Gastrocnemius medialis (tissue), 4 donors: Measurements from ENCODE around the gene CASP8.

Source experiments
- POLR2A ChIP-seq, 2 donors: fragments of 450-650 bp; IDR thresholded peaks; one replicate each; pipeline ENCODE4 v1.6.1; 2017; ENCODE audit warnings: antibody characterized with exemption in 2 of 2, mild to moderate bottlenecking in 2 of 2, moderate library complexity in 2 of 2
- TF ChIP-seq, protein P1 (sequence below), 5 experiments: fragments of 450-650 bp in 3 of 5; fragments of 200-600 bp in 2 of 5; sonication (generic) in 2 of 5; IDR thresholded peaks in 4 of 5; conservative IDR thresholded peaks in 1 of 5; 1 replicate in 4 of 5; 2 replicates in 1 of 5; pipeline ENCODE4 v1.5.1; 2016 to 2019; ENCODE audit warnings: antibody characterized with exemption in 5 of 5, mild to moderate bottlenecking in 3 of 5, moderate library complexity in 3 of 5

DNA sequence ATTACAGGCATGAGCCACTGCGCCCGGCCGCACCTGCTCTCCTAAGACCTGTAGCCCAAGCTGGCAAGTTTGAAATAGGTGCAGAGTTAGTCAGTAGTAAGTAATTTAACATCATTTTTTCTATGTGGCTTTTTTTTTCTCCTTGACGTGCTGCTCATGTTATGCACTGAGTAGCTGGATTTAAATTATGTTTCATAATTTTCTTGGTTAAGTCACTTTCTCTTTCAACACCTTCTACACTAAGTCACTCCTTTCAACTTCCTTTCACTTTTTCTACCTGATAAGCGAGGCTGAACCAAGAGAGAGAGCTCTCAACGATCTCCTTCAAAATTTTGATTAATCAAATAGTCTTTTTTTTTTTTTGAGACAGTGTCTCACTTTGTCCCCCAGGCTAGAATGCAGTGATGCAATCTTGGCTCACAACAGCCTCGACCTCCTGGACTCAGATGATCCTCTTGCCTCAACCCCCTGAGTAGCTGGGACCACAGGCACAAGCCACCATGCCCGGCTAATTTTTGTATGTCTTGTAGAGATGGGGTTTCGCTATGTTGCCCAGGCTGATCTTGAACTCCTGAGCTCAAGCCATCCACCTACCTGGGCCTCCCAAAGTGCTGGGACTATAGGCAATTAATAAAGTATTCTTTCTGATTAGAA, 13.1 kb downstream of the CASP8 start:
- TF ChIP-seq, protein P1, sequence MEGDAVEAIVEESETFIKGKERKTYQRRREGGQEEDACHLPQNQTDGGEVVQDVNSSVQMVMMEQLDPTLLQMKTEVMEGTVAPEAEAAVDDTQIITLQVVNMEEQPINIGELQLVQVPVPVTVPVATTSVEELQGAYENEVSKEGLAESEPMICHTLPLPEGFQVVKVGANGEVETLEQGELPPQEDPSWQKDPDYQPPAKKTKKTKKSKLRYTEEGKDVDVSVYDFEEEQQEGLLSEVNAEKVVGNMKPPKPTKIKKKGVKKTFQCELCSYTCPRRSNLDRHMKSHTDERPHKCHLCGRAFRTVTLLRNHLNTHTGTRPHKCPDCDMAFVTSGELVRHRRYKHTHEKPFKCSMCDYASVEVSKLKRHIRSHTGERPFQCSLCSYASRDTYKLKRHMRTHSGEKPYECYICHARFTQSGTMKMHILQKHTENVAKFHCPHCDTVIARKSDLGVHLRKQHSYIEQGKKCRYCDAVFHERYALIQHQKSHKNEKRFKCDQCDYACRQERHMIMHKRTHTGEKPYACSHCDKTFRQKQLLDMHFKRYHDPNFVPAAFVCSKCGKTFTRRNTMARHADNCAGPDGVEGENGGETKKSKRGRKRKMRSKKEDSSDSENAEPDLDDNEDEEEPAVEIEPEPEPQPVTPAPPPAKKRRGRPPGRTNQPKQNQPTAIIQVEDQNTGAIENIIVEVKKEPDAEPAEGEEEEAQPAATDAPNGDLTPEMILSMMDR (IDR thresholded peaks at IDR 0.05 in 4 of 5, conservative IDR thresholded peaks at IDR 0.05 in 1 of 5): no peak
- TF ChIP-seq POLR2A (IDR thresholded peaks at IDR 0.05): no peak
